ENCODE results near the gene RNGTT.

RNGTT gene

GRCh38 chr6:88637761-88638545 is 325.5 kb downstream of the RNGTT start:
- no peak overlapping the region for H3K27ac ChIP-seq (ENCODE audit: low read length)
- H3K9me3 ChIP-seq (ENCODE audit: control insufficient read depth, insufficient read depth, low read length) = no peaks in the 10 kb centered on the region
- no peaks in the 10 kb centered on the region for H3K27me3 ChIP-seq (ENCODE audit: control insufficient read depth, insufficient read depth, low read length)
- WGBS (ENCODE audit: insufficient coverage, insufficient read length) = no CpG with 5 or more reads among the region's 2 CpGs
- H3K4me3 ChIP-seq (ENCODE audit: low read length) = no peak overlapping the region
- H3K36me3 ChIP-seq (ENCODE audit: control insufficient read depth, insufficient read depth, low read length) = no peaks in the 10 kb centered on the region
- H3K4me1 ChIP-seq (ENCODE audit: control insufficient read depth, insufficient read depth, low read length) = no peaks in the 10 kb centered on the region
- DNase-seq (ENCODE audit: low read depth, low spot score) = no peak

GRCh38 chr6:88636871-88637270 is 326.5 kb downstream of the RNGTT start:
- no peaks in the 10 kb centered on the region for H3K4me1 ChIP-seq (ENCODE audit: control insufficient read depth, insufficient read depth, low read length)
- H3K36me3 ChIP-seq (ENCODE audit: control insufficient read depth, insufficient read depth, low read length) = no peaks in the 10 kb centered on the region
- DNase-seq (ENCODE audit: low read depth, low spot score) = no peak
- no peak overlapping the region for H3K27ac ChIP-seq (ENCODE audit: low read length)
- H3K27me3 ChIP-seq (ENCODE audit: control insufficient read depth, insufficient read depth, low read length) = no peaks in the 10 kb centered on the region
- H3K4me3 ChIP-seq (ENCODE audit: low read length) = no peak overlapping the region
- no peaks in the 10 kb centered on the region for H3K9me3 ChIP-seq (ENCODE audit: control insufficient read depth, insufficient read depth, low read length)

- DNase-seq (ENCODE audit: low read depth, low spot score) = no peak
- Histone ChIP-seq H3K4me1 (ENCODE audit: control insufficient read depth, insufficient read depth, low read length) (no peaks in the 10 kb centered on the region), H3K27ac (ENCODE audit: low read length) (no peak overlapping the region), H3K36me3 (ENCODE audit: control insufficient read depth, insufficient read depth, low read length) (no peaks in the 10 kb centered on the region), H3K27me3 (ENCODE audit: control insufficient read depth, insufficient read depth, low read length) (no peaks in the 10 kb centered on the region), H3K9me3 (ENCODE audit: control insufficient read depth, insufficient read depth, low read length) (no peaks in the 10 kb centered on the region), H3K4me3 (ENCODE audit: low read length) (no peak overlapping the region)
- WGBS (ENCODE audit: insufficient coverage, insufficient read length) = no CpG with 5 or more reads among the region's 3 CpGs
Measured at GRCh38 chr6:88633782-88634181, 329.6 kb downstream of the RNGTT start.

GRCh38 chr6:88631830-88632229 is 331.6 kb downstream of the RNGTT start:
- no peaks in the 10 kb centered on the region for H3K36me3 ChIP-seq (ENCODE audit: control insufficient read depth, insufficient read depth, low read length)
- H3K4me3 ChIP-seq (ENCODE audit: low read length) = no peak overlapping the region
- no peak overlapping the region for H3K27ac ChIP-seq (ENCODE audit: low read length)
- no peaks in the 10 kb centered on the region for H3K4me1 ChIP-seq (ENCODE audit: control insufficient read depth, insufficient read depth, low read length)
- no peaks in the 10 kb centered on the region for H3K9me3 ChIP-seq (ENCODE audit: control insufficient read depth, insufficient read depth, low read length)
- H3K27me3 ChIP-seq (ENCODE audit: control insufficient read depth, insufficient read depth, low read length) = no peaks in the 10 kb centered on the region
- WGBS (ENCODE audit: insufficient coverage, insufficient read length) = no CpG with 5 or more reads among the region's 4 CpGs
- DNase-seq (ENCODE audit: low read depth, low spot score) = no peak

- no peak for DNase-seq (ENCODE audit: low read depth, low spot score)
- no peak overlapping the region for H3K4me3 ChIP-seq (ENCODE audit: low read length)
- no peak overlapping the region for H3K27ac ChIP-seq (ENCODE audit: low read length)
- H3K4me1 ChIP-seq (ENCODE audit: control insufficient read depth, insufficient read depth, low read length) = no peaks in the 10 kb centered on the region
- no peaks in the 10 kb centered on the region for H3K9me3 ChIP-seq (ENCODE audit: control insufficient read depth, insufficient read depth, low read length)
- H3K36me3 ChIP-seq (ENCODE audit: control insufficient read depth, insufficient read depth, low read length) = no peaks in the 10 kb centered on the region
- no CpG with 5 or more reads among the region's 5 CpGs for WGBS (ENCODE audit: insufficient coverage, insufficient read length)
- H3K27me3 ChIP-seq (ENCODE audit: control insufficient read depth, insufficient read depth, low read length) = no peaks in the 10 kb centered on the region
Measured at GRCh38 chr6:88629838-88630494, 333.5 kb downstream of the RNGTT start.

GRCh38 chr6:88626460-88626859 is 337.0 kb downstream of the RNGTT start:
- H3K36me3 ChIP-seq (ENCODE audit: control insufficient read depth, insufficient read depth, low read length) = no peaks in the 10 kb centered on the region

GRCh38 chr6:88623531-88623930 is 339.9 kb downstream of the RNGTT start:
- Histone ChIP-seq H3K9me3 (ENCODE audit: control insufficient read depth, insufficient read depth, low read length) (no peaks in the 10 kb centered on the region), H3K36me3 (ENCODE audit: control insufficient read depth, insufficient read depth, low read length) (no peaks in the 10 kb centered on the region), H3K4me3 (ENCODE audit: low read length) (no peak overlapping the region), H3K4me1 (ENCODE audit: control insufficient read depth, insufficient read depth, low read length) (no peaks in the 10 kb centered on the region), H3K27ac (ENCODE audit: low read length) (no peak overlapping the region), H3K27me3 (ENCODE audit: control insufficient read depth, insufficient read depth, low read length) (no peaks in the 10 kb centered on the region)
- DNase-seq (ENCODE audit: low read depth, low spot score) = no peak
- no CpG with 5 or more reads among the region's 2 CpGs for WGBS (ENCODE audit: insufficient coverage, insufficient read length)

More at GRCh38 chr6:88626460-88626859, 337.0 kb downstream of the RNGTT start:
- DNase-seq (ENCODE audit: low read depth, low spot score) = no peak
- H3K9me3 ChIP-seq (ENCODE audit: control insufficient read depth, insufficient read depth, low read length) = no peaks in the 10 kb centered on the region
- no peaks in the 10 kb centered on the region for H3K4me1 ChIP-seq (ENCODE audit: control insufficient read depth, insufficient read depth, low read length)
- no CpG with 5 or more reads among the region's 1 CpG for WGBS (ENCODE audit: insufficient coverage, insufficient read length)
- H3K4me3 ChIP-seq (ENCODE audit: low read length) = no peak overlapping the region
- H3K27me3 ChIP-seq (ENCODE audit: control insufficient read depth, insufficient read depth, low read length) = no peaks in the 10 kb centered on the region
- no peak overlapping the region for H3K27ac ChIP-seq (ENCODE audit: low read length)

GRCh38 chr6:88619951-88620350 is 343.5 kb downstream of the RNGTT start:
- no peak overlapping the region for H3K4me3 ChIP-seq (ENCODE audit: low read length)
- DNase-seq (ENCODE audit: low read depth, low spot score) = no peak
- no peak overlapping the region for H3K27ac ChIP-seq (ENCODE audit: low read length)
- no peaks in the 10 kb centered on the region for H3K27me3 ChIP-seq (ENCODE audit: control insufficient read depth, insufficient read depth, low read length)
- WGBS (ENCODE audit: insufficient coverage, insufficient read length) = no CpG with 5 or more reads among the region's 7 CpGs
- H3K4me1 ChIP-seq (ENCODE audit: control insufficient read depth, insufficient read depth, low read length) = no peaks in the 10 kb centered on the region
- no peaks in the 10 kb centered on the region for H3K36me3 ChIP-seq (ENCODE audit: control insufficient read depth, insufficient read depth, low read length)
- H3K9me3 ChIP-seq (ENCODE audit: control insufficient read depth, insufficient read depth, low read length) = no peaks in the 10 kb centered on the region

GRCh38 chr6:88616380-88616779 is 347.0 kb downstream of the RNGTT start:
- Histone ChIP-seq H3K27ac (ENCODE audit: low read length) (no peak overlapping the region), H3K4me3 (ENCODE audit: low read length) (no peak overlapping the region), H3K4me1 (ENCODE audit: control insufficient read depth, insufficient read depth, low read length) (no peaks in the 10 kb centered on the region), H3K9me3 (ENCODE audit: control insufficient read depth, insufficient read depth, low read length) (no peaks in the 10 kb centered on the region), H3K27me3 (ENCODE audit: control insufficient read depth, insufficient read depth, low read length) (no peaks in the 10 kb centered on the region), H3K36me3 (ENCODE audit: control insufficient read depth, insufficient read depth, low read length) (no peaks in the 10 kb centered on the region)
- DNase-seq (ENCODE audit: low read depth, low spot score) = no peak
- no CpG with 5 or more reads among the region's 1 CpG for WGBS (ENCODE audit: insufficient coverage, insufficient read length)

GRCh38 chr6:88614316-88614877 is 349.0 kb downstream of the RNGTT start:
- WGBS (ENCODE audit: insufficient coverage, insufficient read length) = no CpG with 5 or more reads among the region's 3 CpGs
- H3K9me3 ChIP-seq (ENCODE audit: control insufficient read depth, insufficient read depth, low read length) = no peaks in the 10 kb centered on the region
- H3K4me3 ChIP-seq (ENCODE audit: low read length) = no peak overlapping the region
- H3K36me3 ChIP-seq (ENCODE audit: control insufficient read depth, insufficient read depth, low read length) = no peaks in the 10 kb centered on the region
- DNase-seq (ENCODE audit: low read depth, low spot score) = no peak
- H3K27me3 ChIP-seq (ENCODE audit: control insufficient read depth, insufficient read depth, low read length) = no peaks in the 10 kb centered on the region
- no peak overlapping the region for H3K27ac ChIP-seq (ENCODE audit: low read length)
- H3K4me1 ChIP-seq (ENCODE audit: control insufficient read depth, insufficient read depth, low read length) = no peaks in the 10 kb centered on the region

Data from iPS DF 6.9 (cell line).